HG03565 (cell line): ENCODE measurements around the gene BACH2.

Experiments
- ATAC-seq: cut with Tn5 transposase; IDR thresholded peaks from one replicate; pipeline ENCODE4 v1.9.1; 2021; ENCODE audit warnings: mild to moderate bottlenecking, moderate library complexity; ENCODE audit not compliant: unreplicated experiment

BACH2 gene

GRCh38 chr6:90106449-90106848 is 190.2 kb downstream of the BACH2 start:
- ATAC-seq: no peak

DNA sequence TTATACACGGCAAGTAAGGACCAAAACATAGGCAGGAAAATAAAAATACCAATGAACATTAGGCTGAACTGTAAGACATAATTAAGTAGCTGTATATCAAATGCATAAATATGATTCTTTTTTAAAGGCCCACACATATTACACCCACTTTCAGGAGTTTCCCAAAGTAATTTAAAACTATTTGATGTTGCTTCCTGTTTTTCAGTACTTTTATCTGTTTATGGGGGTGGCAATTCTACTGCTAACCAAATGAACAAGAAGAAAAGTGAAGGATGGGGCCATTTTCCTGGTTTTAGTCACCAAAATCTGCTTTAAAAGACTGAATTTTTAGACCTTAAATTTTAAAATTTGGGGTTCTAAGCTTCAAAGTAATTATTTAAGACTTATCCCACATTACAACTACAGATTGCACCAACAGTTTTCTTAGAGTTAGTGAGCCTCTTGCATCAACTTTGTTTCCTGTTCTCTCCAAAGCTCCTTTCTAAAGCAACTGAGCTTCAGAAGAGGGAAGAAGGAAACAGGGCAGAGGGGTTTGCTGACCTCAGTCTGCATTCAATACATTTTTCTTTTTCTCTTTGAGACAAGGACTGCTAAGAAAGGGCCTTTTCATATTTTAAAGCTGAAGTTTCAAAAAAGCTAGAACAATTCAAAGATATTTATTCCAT is 191.0 kb downstream of the BACH2 start:
- no peak for ATAC-seq

GRCh38 chr6:90103056-90103800 is 193.4 kb downstream of the BACH2 start:
- peak; percentile 54 for ATAC-seq

GRCh38 chr6:90101403-90101802 is 195.2 kb downstream of the BACH2 start:
- no peak for ATAC-seq

- ATAC-seq: no peak
Measured at GRCh38 chr6:90100059-90100665, 196.5 kb downstream of the BACH2 start.

DNA sequence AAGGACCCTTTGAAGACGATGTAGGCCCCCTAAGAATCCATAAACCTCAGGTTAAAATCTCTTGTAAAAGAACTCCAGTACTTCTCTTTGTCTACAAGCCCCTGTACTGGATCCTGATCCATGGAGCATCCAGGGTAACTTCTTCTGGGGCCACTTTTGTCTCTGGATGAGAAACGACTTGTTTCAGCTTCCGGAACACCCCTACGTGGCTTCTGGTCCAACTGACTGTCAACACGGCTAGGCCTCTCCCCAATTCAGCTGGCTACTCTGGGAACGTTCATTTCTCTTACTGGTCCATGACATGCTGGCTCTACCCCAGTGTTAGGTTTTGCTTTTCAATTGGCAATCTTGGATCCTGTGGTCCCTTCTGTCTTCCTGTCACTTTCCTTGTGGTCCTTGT is 198.0 kb downstream of the BACH2 start:
- no peak for ATAC-seq

DNA sequence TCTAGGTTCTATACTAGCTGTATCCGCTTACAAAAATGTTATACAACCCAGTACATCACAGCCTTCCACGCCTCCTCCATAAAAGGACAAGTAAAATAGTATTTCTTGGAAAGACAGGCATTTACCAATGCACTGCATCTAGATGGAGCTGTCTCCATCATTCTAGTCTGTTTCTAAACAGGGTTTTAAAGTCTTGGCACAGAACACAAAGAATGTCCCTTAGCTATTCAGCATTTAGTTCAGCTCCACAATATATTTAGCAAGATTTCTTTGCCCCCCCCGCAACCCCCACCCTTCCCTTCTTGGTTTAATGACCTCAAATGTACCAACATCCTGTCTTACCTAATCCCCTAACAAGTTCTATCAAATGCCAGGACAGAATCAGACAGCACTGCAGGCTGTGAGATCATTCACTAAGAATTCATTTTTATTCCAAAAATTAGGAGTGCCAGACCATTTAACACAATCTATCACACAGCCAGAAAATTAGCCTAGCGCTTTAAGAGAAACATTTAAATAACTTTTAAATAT is 198.6 kb downstream of the BACH2 start:
- no peak for ATAC-seq

GRCh38 chr6:90097356-90097755 is 199.3 kb downstream of the BACH2 start:
- no peak for ATAC-seq

DNA sequence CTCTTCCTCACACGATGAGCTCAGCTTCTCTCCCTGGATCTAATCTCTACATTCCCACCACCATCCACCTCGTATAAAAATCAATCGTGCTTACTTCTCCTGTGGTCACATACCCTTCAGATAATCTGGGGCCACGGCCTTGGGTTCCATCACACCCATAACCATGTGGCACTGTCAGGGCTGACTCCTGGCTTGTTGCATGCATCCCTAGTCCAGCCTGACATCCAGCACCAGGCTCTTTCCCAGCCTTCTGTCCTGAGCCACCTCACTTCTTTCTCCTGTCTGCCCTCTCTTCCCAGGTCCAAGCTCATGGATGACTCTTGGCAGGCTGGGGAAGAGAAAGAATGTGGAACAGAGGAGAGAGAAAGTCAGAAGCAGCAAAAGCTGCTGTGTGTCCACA is 199.8 kb downstream of the BACH2 start:
- no peak for ATAC-seq

DNA sequence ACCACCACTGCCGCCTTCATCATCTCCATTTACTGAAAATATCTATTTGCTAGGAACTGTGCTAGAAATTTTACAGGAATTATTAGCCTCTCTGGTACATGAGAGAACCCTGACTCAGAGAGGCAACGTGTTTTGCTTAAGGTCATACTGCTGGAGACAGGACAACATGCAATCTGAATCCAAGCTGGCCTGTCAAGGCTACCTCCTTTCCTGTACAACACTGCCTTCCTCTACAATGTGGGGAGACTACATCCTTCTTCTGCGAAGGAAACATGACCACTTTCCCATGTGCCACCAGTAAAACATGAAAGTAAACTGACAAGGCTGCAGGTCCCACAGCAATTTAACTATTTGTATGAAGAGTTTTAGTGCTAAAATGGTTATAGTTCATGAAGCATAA is 200.9 kb downstream of the BACH2 start:
- ATAC-seq: no peak

DNA sequence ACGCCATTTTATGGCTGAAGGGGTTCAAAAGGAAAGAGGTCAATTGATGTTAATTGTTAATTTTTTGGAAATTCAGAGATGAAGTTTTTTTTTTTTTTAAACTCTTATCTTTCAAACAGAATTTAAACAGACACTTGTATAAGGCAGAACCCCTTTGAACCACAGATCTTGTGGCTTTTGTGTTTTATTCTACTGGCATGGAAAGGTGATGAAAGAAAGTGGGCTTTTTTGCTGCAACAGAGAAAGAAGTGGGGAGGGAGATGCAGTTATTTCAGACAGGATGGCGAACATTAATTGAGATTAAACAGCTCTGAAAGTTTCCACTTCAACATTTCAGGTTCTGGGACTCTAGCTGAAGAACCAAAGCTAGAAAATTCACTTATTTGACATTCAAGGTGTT is 201.5 kb downstream of the BACH2 start:
- no peak for ATAC-seq

GRCh38 chr6:90093558-90094073 is 203.0 kb downstream of the BACH2 start:
- ATAC-seq: no peak

- ATAC-seq: no peak
Measured at GRCh38 chr6:90090866-90091265, 205.8 kb downstream of the BACH2 start.

DNA sequence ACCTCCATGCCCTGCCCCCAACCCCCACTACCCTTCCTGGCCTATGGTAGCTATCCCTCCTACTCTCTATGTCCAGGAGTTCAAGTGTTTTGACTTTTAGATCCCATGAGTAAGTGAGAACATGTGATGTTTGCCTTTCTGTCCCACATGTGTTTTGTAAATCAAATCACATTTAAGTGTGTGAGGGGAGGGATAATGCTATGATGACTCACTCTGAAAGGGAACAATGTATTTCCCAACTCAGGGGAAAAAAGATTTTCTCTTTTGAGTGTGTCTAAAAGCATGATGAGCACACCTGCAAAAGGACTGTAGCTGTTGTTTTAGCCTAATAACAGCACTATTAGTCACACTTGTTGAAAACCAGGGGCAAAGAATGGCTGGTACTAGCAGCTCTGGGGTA is 208.6 kb downstream of the BACH2 start:
- ATAC-seq: no peak

DNA sequence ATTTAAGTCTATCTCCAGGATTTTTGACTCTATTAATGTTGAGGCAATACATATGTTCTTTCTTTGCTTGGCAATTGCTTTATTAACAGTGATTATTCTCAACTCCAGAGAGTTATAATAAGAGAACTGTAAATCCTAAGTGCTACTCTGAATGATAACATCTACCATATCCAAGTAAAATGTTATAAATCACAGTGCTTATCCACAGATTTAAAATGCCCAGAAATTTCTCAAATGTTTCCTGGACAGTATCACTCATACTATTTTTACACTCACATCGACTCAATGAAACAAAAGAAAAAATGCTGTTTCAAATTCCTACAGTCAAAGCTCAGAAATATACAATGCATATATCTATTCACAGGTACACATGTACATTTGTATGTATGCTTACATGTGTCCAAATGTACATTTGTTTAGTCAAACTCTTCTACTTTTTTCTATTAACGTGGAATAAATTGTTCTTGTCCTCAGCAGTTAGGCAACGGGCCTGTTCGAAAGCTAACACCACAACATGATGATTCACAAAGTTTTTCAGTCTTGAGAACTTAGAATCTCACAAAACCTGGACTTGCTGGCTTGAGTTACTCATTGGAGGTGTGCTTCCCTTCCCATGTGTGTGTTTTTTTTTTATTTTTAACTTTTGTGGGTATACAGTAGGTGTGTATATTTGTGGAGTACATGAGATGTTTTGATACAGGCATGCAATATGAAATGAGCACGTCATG is 209.4 kb downstream of the BACH2 start:
- ATAC-seq: no peak

DNA sequence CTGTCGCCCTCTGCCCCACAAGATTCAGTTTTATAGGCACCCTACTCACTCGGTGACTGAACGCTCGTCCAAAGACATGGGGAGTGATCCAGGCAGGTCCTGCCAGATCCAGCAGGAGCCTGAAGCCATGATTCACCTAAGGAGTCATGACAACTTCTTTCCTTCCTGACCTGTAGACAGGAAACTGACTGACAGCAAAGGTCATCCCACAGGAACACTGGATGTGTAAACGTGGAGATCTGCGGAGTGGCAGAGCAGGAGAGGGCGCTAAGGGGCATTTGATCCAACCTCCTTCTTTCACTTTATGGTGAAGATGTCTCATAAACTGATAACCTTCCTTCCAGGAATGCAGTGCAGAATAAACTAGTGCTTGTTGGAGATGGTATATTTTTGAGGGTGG is 210.1 kb downstream of the BACH2 start:
- ATAC-seq: no peak

GRCh38 chr6:90083891-90084290 is 212.8 kb downstream of the BACH2 start:
- ATAC-seq: peak; percentile 67

- ATAC-seq: no peak
Measured at GRCh38 chr6:90082847-90083246, 213.8 kb downstream of the BACH2 start.

GRCh38 chr6:90080876-90081481 is 215.7 kb downstream of the BACH2 start:
- ATAC-seq: peak; percentile 61
